ENCODE measurements around the gene COL8A2.

The COL8A2 gene

DNA sequence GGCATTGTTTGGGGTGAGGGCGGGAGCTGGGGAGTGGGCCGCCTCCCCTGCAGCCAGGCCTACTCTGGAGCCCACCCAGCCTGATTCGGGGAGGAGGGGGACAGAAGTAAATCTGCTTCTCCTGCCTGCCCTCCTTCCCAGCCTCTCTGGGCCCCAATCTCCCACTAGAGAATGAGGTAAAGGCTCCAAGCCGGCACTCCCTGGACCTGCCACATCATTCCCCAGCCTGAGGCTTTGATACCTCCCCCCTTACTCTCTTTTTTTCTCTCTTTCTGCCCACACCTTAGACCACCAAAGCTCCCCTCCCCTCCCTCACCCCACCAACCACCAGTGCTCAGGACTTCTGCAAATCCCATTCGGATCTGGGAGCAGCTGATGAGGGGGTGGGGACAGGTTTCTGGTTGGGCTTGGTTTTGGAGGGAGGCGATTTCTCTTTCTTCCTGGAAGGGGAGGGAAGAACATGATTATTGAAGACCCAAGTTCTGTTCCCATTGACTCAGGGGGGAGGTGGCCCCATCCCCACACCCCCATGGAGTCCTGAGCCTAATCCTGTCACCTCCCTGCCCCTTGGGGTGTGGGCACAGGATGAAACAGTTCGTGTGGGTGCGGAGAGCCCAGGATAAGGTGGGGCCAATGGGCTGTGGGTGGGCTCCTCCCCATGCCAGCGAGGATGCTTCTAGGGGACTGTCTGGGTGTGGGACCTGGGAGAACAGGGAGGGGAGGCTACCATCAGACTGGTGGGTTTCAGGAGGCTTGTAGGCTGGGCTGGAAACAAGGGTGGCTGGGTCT is 32.3 kb upstream of the COL8A2 start:
- DNase-seq: peak; percentile 10

DNA sequence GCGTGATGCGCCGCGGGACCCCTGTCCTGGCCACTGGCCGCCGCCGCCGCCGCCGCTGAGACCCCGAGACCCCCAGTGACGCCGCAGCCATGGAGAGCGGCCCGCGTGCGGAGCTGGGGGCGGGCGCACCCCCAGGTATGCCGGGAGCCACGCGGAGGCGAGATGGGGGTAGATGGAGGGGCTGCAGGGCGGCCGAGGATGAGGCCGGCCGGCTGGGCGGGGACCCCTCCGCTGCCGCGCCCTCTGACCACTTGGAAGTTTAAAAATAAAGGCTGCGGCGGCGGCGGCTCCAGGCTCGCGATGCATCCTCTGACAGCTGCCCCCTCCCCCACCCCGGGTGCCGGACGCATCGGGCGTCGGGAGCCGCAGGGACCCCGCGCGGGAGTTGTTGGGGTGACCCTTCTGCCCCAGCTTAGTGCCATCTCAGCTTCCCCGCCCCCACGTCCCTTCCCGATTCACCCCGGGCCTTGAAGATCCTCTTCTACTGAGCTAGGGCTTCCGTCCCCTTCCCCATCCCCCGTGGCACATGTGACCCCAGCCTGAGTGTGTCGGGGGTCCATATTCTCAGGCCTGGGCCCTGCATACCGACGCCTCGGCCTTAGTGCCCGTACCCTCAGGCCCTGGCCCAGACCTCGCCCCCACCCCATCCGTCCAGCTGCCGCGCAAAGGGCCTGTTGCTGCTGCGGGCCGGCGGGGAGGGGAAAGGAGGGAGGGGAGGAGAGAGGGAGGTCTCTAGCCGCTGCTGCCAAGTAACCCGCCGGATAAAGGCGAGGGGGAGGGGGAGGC is 31.5 kb upstream of the COL8A2 start:
- DNase-seq: peak; percentile 68

GRCh38 chr1:36155408-36156328 is 30.6 kb upstream of the COL8A2 start, which contains the start of gene MAP7D1:
MAP7D1 (plus strand) TSS chr1:36156160; CDS start chr1:36156418, 258 bp downstream.
- peak; percentile 85 for DNase-seq

DNA sequence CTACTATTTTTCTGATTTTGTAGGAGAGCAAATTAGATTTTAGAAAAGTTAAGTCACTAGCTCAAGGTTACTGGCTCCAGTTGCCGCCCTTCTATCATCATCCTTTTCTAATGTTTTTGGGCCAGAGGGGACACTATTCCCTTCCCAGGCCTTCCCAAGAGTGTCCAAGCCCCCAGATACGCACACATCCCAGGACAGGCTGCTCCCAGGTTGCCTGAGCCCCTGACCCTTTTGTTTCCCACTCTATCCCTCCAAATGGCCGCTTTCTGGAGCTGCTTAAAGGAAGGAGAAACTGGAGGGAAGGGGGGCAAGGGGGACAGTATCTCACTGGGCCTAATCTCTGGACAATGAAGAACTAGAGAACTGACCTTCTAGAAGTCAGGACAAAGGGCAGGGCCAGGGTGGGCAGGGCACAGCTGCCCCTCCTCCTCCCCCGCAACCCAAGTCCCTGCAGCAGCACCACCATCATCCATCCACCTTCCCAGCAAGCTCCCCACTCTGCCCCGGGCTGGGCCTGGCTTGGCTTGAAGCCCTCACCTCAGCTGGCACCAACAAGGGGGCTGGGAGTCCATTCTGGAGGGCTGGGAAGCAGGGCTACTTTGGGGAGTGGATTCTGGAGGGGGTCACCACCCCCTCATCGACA is 29.9 kb upstream of the COL8A2 start:
- DNase-seq: no peak

GRCh38 chr1:36154335-36154734 is 29.3 kb upstream of the COL8A2 start:
- DNase-seq: no peak

- DNase-seq: no peak
These were observed 28.5 kb upstream of the COL8A2 start for GRCh38 chr1:36153476-36153875.

- peak; percentile 60 for DNase-seq
These were observed 26.8 kb upstream of the COL8A2 start for GRCh38 chr1:36151845-36152203.

DNA sequence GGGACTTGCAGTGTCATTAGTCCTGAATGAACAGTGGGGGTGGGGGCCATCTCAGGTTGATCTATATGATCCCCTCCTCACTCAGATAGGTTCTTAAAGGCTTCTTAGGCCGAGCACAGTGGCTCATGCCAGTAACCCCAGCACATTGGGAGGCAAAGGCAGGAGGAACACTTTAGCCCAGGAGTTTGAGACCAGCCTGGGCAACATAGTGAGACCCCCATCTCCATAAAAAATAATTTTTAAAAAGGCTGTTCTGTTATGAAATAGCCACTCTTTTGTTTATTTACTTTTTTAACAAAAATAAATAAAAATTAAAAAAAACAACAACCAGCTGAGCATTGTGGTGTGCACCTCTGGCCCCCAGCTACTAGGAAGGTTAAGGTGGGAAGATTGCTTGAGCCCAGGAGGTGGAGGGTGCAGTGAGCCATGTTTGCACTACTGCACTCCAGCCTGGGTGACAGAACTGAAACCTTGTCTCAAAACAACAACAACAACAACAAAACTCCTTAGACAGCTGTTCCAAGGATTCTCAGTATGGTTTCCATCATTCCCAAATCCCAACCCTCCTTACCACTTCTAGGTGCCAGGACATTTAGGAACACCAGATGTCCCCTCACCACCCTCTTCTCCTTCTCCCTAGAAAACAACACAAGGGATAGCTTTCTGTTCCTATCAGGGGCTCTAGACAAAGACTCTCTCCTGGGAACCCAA is 26.3 kb upstream of the COL8A2 start:
- DNase-seq: no peak

DNA sequence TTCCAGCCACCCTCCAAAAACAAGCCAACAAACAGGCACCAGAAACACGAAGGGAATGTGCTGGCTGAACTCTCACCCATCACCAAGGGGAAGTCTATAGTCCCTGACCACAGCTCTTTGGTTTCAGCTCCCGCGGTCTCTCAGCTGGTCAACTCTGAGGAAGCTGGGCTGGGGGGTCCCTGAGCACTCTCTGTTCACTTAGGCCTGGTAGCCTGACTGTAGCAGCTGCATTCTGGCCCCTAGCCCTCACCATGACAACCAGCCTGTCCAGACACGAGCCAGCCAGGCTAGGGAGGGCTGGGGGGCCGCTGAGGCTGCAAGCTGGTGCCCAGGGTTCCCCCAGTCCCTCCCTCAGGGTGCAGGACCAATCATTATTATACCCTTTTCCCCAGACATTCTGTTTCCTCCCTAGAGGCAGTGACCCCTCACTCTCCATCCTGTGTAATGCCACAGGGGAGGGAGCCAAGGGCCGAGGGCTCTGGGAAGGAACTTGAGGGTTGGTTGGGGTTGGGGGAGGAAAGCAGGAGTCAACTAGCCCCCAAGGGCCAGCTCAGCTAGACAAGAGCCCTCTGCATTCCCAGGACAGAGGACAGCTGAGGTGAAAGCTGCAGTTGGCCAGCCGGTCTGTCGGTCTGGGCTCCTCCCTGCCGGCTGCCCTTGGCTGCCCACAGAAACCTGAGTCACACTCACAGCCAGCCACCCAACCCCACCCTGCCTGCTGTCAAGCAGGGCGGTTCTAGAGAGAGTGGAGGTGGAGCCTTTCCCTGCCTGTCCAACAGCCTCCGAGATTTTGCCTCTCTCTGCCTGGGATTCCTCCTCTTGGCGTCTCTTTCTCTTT is 25.5 kb upstream of the COL8A2 start:
- DNase-seq: peak; percentile 78

DNA sequence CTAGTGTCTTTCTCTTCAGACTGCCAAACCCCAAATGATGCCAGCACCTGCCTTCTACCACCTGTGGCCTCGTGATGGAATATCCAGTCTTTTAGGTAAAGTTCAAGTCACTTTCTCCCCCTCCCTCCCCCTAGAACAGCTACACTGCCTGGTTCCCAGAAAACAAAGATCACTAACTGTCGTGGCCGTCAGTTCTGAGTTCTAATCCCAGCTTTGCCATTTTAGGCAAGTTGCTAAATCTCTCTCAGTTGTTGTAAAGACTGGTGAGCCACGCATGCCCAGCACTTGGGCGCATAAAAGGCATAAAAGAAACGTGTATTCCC is 24.9 kb upstream of the COL8A2 start:
- DNase-seq: peak; percentile 28

GRCh38 chr1:36149237-36149972 is 24.4 kb upstream of the COL8A2 start, which contains the start of gene TRAPPC3:
TRAPPC3 (minus strand) TSS chr1:36149486; CDS start chr1:36149378, 108 bp downstream.
- peak; percentile 100 for DNase-seq

DNA sequence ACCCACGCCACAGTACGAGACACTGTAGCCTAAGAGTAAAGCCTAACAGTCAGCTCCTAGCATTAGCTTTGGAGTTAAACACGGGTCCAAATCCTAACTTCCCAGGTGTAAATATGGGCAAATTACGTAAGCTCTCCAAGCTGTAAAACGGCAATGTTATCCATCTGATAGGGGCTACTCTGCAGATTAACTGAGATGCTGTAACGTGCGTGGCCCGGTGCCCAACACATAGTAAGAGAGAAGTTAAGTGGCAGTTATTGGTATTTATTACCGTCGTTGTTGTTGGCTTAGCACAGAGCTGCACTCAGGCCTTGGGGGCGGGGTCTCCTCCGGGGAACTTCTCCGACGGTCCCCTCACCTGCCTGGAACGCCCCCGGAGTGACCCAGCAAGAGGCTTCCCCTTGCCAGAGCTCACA is 23.8 kb upstream of the COL8A2 start:
- no peak for DNase-seq

- DNase-seq: no peak
These were observed 19.4 kb upstream of the COL8A2 start for GRCh38 chr1:36144413-36144812.

- DNase-seq: no peak
These were observed 18.4 kb upstream of the COL8A2 start for GRCh38 chr1:36143424-36143823.

- no peak for DNase-seq
These were observed 17.1 kb upstream of the COL8A2 start for GRCh38 chr1:36142121-36142520.

DNA sequence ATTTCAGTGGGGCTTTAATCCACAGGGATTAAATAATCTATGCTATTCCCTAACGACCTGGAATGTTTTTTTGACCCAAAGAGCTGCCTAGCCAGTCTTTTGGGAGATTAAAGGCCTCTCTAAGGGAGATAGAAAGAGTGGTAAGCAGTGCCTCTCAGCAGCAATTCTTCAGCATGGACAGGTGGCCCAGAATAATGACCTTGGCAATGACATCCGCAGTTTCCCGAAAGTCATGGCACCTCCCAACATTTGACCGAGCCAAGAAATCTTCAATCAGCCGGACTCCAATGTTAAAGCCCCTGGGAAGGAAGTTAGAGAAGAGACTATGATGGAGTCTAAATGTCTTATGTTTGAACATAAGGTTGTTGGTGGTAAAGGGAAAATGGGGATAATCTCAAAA is 14.5 kb upstream of the COL8A2 start:
- DNase-seq: no peak

DNA sequence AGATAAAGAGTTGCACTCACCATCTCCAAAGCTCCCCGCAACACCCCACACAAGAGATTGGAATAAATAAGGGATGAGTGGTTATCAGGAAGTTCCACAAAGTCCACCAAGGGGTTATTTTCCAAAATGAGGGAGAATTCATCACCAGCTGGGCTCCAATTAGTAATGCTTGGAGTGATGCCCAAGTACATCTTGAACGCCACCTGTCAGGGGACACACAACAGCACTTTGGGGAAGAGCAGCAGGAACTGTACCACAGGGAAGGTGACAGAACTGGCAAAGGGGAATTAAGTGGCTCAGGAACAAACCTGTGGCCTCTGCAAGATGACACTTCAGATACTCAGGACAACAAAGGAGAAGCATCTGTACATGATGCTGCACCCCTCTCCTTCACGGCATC is 12.8 kb upstream of the COL8A2 start:
- DNase-seq: no peak

- no peak for DNase-seq
These were observed 12.2 kb upstream of the COL8A2 start for GRCh38 chr1:36137226-36137625.

DNA sequence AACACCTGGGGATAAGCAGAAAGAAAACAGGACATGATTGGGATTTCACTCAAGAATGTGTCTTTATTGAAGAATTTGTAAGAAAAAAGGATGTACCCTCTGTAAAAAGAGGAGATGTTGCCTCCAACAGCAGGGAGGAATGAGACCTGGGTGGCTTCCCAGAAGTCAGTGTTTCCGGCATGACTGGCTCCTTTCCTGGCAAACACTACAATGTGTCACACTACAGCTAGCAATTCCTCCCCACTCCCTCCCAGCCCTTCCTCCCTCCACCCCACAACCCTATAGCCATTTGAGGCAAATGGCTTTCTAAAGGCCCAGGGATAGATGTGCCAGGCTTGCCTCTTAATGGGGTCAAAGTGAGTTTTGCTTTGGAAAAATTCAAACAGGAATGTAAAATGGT is 11.5 kb upstream of the COL8A2 start:
- no peak for DNase-seq

DNA sequence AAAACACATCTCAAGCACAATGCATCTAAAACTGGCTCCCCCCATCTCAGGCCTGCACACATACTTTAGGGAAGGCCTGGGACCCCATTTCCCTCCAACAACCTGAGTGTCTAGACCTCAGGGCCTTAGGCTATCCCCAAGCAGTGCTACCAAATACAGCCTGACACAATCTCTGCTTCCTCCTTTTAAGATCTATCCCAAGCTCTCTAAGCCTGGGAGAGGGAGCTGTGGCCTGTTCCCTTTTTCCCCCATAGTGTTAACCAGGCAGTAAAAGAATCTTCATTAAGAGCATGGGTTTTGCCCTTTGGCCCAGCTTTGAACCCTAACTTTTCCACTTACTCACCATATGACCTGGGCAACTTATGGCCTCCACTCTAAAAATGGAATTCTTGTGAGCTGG is 10.8 kb upstream of the COL8A2 start:
- no peak for DNase-seq
